HG02973 (cell line): ENCODE measurements around the gene INTS15.

Experiments
- ATAC-seq: cut with Tn5 transposase; IDR thresholded peaks from one replicate; pipeline ENCODE4 v1.9.1; 2021; ENCODE audit warnings: moderate library complexity; ENCODE audit not compliant: unreplicated experiment

The INTS15 gene

GRCh38 chr7:6655636-6656385 is 66.0 kb downstream of the INTS15 start:
- ATAC-seq, result no peak

GRCh38 chr7:6656413-6656812 is 66.6 kb downstream of the INTS15 start:
- ATAC-seq, result no peak
